ENCODE data around the gene SDK1. TPM values are rescaled to one million over a fixed set of nuclear protein-coding genes. Genes with fewer than 3 reads are reported as not detected.
A peak's percentile ranks its signal among the peaks of the same experiment; 100 is the strongest.

The SDK1 gene
- total and polyA plus RNA-seq, 2 experiments from 2014 or later: 2.1 to 10.0 TPM

GRCh38 chr7:4143511-4144171, 842.6 kb downstream of the SDK1 start:
- ATAC-seq (peak; percentile 24), DNase-seq (ENCODE audit: low spot score) (no peak)
- no peaks in the 10 kb centered on the region for H3F3A ChIP-seq (replicated peaks; ENCODE audit: low read depth)
- H3K79me2 ChIP-seq (replicated peaks; ENCODE audit: insufficient read depth): no peaks in the 10 kb centered on the region
- TF ChIP-seq POLR2AphosphoS5 (IDR thresholded peaks at IDR 0.05; ENCODE audit: low read depth) (no peak), NANOG (IDR thresholded peaks at IDR 0.05; ENCODE audit: borderline replicate concordance) (no peak)
- H3K27me3 ChIP-seq (ENCODE audit: insufficient read depth): no peaks in the 10 kb centered on the region
- H4K20me1 ChIP-seq (replicated peaks; ENCODE audit: insufficient read depth): no peaks in the 10 kb centered on the region
- no peaks in the 10 kb centered on the region for H3K9me2 ChIP-seq (ENCODE audit: insufficient read depth)
- H3K4me2 ChIP-seq: no peak overlapping the region
- H3K27me3 Mint-ChIP-seq (ENCODE audit: insufficient read depth, low read depth, poor library complexity): peaks cover 14% of the 10 kb centered on the region
- peaks cover 47% of the 10 kb centered on the region for H3K4me1 Mint-ChIP-seq
- peaks cover 4% of the 10 kb centered on the region; the same call in 1 of the 2 replicates for H3K4me1 ChIP-seq (ENCODE audit: insufficient read depth)
- no peak overlapping the region for H3K4me3 Mint-ChIP-seq
- H3K9me3 Mint-ChIP-seq: peaks cover 4% of the 10 kb centered on the region; the same call in 2 of the 3 replicates
- no peak overlapping the region for H2AFZ ChIP-seq
- no peak overlapping the region for H3K4me3 ChIP-seq
- no peaks in the 10 kb centered on the region for H3K36me3 Mint-ChIP-seq (ENCODE audit: low read depth)
- no peak overlapping the region for H3K27ac Mint-ChIP-seq
- no peak overlapping the region for H3K27ac ChIP-seq (ENCODE audit: low read depth)
- no peaks in the 10 kb centered on the region for H3K36me3 ChIP-seq (ENCODE audit: insufficient read depth)

DNA sequence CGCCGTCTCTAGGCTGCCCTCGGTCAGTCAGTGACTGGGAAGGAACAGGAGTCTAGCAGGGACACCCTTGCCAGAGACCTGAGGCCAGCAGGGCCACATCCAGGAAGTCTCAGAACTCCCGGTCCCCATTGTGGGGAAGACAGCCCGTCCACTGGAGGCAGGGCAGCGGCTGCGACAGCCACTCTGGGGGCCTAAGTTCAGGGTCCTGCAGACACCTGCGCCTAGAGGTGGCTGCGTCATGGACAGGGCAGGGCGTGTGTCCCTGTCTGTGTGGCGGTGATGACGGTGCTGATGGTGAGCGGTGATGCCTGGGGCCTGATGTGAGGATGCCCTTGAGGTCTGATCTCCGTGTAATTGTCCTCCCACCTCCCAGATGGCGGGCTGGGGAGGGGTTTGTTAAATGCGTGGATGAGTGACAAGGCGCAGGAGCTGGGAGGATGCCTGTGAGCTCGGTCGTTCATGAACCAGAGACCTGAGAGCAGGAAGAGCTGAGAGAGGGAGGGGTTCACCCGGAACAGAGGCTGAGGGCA, 843.2 kb downstream of the SDK1 start:
- Mint-ChIP-seq H3K27ac (peak overlapping the region; percentile 72; the same call in 1 of the 2 replicates), H3K4me1 (peaks cover 47% of the 10 kb centered on the region), H3K9me3 (peaks cover 4% of the 10 kb centered on the region; the same call in 2 of the 3 replicates), H3K4me3 (peak overlapping the region; percentile 55), H3K27me3 (ENCODE audit: insufficient read depth, low read depth, poor library complexity) (peaks cover 14% of the 10 kb centered on the region), H3K36me3 (ENCODE audit: low read depth) (no peaks in the 10 kb centered on the region)
- Histone ChIP-seq H3K4me1 (ENCODE audit: insufficient read depth) (peaks cover 4% of the 10 kb centered on the region; the same call in 1 of the 2 replicates), H3K4me2 (peak overlapping the region; percentile 38; the same call in 1 of the 2 replicates), H3K27ac (ENCODE audit: low read depth) (no peak overlapping the region), H2AFZ (peak overlapping the region; percentile 83), H3K36me3 (ENCODE audit: insufficient read depth) (no peaks in the 10 kb centered on the region), H3K79me2 (replicated peaks; ENCODE audit: insufficient read depth) (no peaks in the 10 kb centered on the region), H3F3A (replicated peaks; ENCODE audit: low read depth) (no peaks in the 10 kb centered on the region), H3K9me2 (ENCODE audit: insufficient read depth) (no peaks in the 10 kb centered on the region), H4K20me1 (replicated peaks; ENCODE audit: insufficient read depth) (no peaks in the 10 kb centered on the region), H3K27me3 (ENCODE audit: insufficient read depth) (no peaks in the 10 kb centered on the region), H3K4me3 (no peak overlapping the region)
- DNase-seq (ENCODE audit: low spot score) (no peak), ATAC-seq (peak; percentile 22)
- TF ChIP-seq STAT1 (IDR thresholded peaks at IDR 0.05; ENCODE audit: unreplicated experiment): no peak
- no peak for TF ChIP-seq CTCF (conservative IDR thresholded peaks at IDR 0.05; ENCODE audit: low read depth in 2 of 2)
- no peak for TF ChIP-seq EZH2 (IDR thresholded peaks at IDR 0.05; ENCODE audit: low read depth, unreplicated experiment)
- TF ChIP-seq REST (IDR thresholded peaks at IDR 0.05; ENCODE audit: unreplicated experiment): no peak
- no peak for TF ChIP-seq ZNF114 (CRISPR knock-in tag; IDR thresholded peaks at IDR 0.05)
- no peak for TF ChIP-seq CREB1 (CRISPR knock-in tag; IDR thresholded peaks at IDR 0.05; ENCODE audit: low read depth)
- TF ChIP-seq ETS1 (IDR thresholded peaks at IDR 0.05): no peak

All from GM23338 (cell line).